Neural cell (in vitro differentiated cells): Measurements from ENCODE around the gene GRM4.

ENCODE experiments used
- CTCF ChIP-seq: fragments of 450-650 bp; IDR thresholded peaks from 2 replicates; pipeline ENCODE4 v1.5.1; 2014; ENCODE audit warnings: antibody characterized with exemption, mild to moderate bottlenecking, moderate library complexity; ENCODE audit not compliant: poor library complexity, severe bottlenecking
- EP300 ChIP-seq: fragments of 450-650 bp; conservative IDR thresholded peaks from 2 replicates; pipeline ENCODE4 v1.6.1; 2014; ENCODE audit warnings: antibody characterized with exemption, mild to moderate bottlenecking, moderate library complexity; ENCODE audit not compliant: poor library complexity, severe bottlenecking
- EZH2 ChIP-seq: fragments of 200-600, 300-800 bp; shearing (Covaris generic), sonication (generic); IDR thresholded peaks from 2 replicates; pipeline ENCODE4 v1.6.1; 2014; ENCODE audit warnings: antibody characterized with exemption, low read length, borderline replicate concordance, mild to moderate bottlenecking; ENCODE audit not compliant: insufficient read depth, poor library complexity, severe bottlenecking
- MXI1 ChIP-seq: fragments of 450-650 bp; conservative IDR thresholded peaks from 2 replicates; pipeline ENCODE4 v1.6.1; 2014; ENCODE audit warnings: antibody characterized with exemption, mild to moderate bottlenecking; ENCODE audit not compliant: poor library complexity, severe bottlenecking
- POLR2AphosphoS5 ChIP-seq: IDR thresholded peaks from 2 replicates; pipeline ENCODE4 v1.6.1; 2012
- RAD21 ChIP-seq: fragments of 450-650 bp; conservative IDR thresholded peaks from 2 replicates; pipeline ENCODE4 v1.6.1; 2014; ENCODE audit warnings: antibody characterized with exemption, mild to moderate bottlenecking, moderate library complexity
- REST ChIP-seq: IDR thresholded peaks from 2 replicates; pipeline ENCODE4 v1.6.1; 2012; ENCODE audit warnings: borderline replicate concordance
- SMC3 ChIP-seq: fragments of 450-650 bp; conservative IDR thresholded peaks from 2 replicates; pipeline ENCODE4 v1.6.1; 2014; ENCODE audit warnings: antibody characterized with exemption, mild to moderate bottlenecking, moderate library complexity; ENCODE audit not compliant: poor library complexity
- TAF1 ChIP-seq: IDR thresholded peaks from 2 replicates; pipeline ENCODE4 v1.6.1; 2012; ENCODE audit warnings: low read depth

GRCh38 chr6:34104628-34105027 is 41.3 kb downstream of the GRM4 start:
- TF ChIP-seq CTCF (no peak), EZH2 (no peak), TAF1 (no peak), SMC3 (no peak), RAD21 (no peak), EP300 (no peak), POLR2AphosphoS5 (no peak), REST (no peak), MXI1 (no peak)
